ENCODE data around the gene NPLOC4.

DNA sequence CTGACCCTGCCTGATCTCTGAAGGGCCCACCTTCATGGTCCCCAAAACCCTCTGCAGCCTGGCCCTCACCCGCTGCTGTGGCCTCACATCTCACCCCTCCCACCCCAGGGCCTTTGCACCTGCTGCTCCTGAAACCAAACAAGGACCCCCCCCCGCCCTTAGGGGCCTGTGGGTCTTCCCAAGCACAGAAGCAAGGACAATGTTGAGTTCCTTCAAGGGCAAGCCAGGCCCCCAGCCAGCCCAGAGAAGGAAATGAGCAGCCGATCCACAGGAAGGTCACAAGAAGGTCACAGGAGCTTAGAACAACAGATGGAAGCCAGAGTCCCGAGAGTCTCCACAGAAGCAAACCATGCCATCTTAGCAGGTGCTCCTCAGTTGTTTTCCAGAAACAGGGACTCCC lies 19.9 kb upstream of the NPLOC4 start:
- no peak for TF ChIP-seq CTCF (IDR thresholded peaks at IDR 0.05)
- no peak for TF ChIP-seq POLR2A (IDR thresholded peaks at IDR 0.05)

All from heart left ventricle (tissue), 13 donors.